Astrocyte (in vitro differentiated cells and primary cell): ENCODE measurements around the gene TMEM14C.

Experiments
- EZH2 ChIP-seq: IDR thresholded peaks from 2 replicates; pipeline ENCODE4 v1.6.1; 2012; ENCODE audit warnings: mild to moderate bottlenecking, low read length, inconsistent platforms; ENCODE audit not compliant: insufficient read depth
- TF ChIP-seq, protein P1 (sequence below): IDR thresholded peaks from 2 replicates; pipeline ENCODE4 v1.5.1; 2011; ENCODE audit warnings: low read depth, mild to moderate bottlenecking, inconsistent platforms, low read length, moderate library complexity; ENCODE audit not compliant: insufficient read depth

DNA sequence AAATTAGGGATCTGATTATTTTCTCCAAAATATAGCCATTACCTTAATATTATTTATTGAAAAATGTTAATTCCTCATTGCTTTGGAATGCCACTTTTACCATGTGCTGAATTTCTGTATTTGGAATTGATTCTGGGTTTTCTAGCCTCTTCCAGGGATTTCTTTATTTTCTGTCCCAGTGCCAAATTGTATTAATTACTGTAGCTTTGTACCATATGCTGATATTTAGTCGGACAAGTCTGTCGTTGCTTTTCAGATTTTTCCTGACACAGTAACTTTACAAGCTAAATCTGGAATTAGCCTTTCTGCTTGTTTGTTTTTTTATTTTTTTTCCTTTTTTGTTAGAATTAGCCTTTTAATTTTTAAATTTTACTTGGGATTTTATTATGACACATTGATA is 13.9 kb downstream of the TMEM14C start:
- TF ChIP-seq, protein P1, sequence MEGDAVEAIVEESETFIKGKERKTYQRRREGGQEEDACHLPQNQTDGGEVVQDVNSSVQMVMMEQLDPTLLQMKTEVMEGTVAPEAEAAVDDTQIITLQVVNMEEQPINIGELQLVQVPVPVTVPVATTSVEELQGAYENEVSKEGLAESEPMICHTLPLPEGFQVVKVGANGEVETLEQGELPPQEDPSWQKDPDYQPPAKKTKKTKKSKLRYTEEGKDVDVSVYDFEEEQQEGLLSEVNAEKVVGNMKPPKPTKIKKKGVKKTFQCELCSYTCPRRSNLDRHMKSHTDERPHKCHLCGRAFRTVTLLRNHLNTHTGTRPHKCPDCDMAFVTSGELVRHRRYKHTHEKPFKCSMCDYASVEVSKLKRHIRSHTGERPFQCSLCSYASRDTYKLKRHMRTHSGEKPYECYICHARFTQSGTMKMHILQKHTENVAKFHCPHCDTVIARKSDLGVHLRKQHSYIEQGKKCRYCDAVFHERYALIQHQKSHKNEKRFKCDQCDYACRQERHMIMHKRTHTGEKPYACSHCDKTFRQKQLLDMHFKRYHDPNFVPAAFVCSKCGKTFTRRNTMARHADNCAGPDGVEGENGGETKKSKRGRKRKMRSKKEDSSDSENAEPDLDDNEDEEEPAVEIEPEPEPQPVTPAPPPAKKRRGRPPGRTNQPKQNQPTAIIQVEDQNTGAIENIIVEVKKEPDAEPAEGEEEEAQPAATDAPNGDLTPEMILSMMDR = no peak
- TF ChIP-seq EZH2 = no peak
